HG02763 (cell line): ENCODE measurements around the gene PABPC3.

Source experiments
- ATAC-seq: cut with Tn5 transposase; IDR thresholded peaks from one replicate; pipeline ENCODE4 v1.9.1; 2021; ENCODE audit warnings: mild to moderate bottlenecking, moderate library complexity; ENCODE audit not compliant: unreplicated experiment

PABPC3 gene

GRCh38 chr13:25110956-25111584, 15.1 kb downstream of the PABPC3 start:
- no peak for ATAC-seq

- ATAC-seq = no peak
These were observed 15.6 kb downstream of the PABPC3 start for GRCh38 chr13:25111585-25111956.

DNA sequence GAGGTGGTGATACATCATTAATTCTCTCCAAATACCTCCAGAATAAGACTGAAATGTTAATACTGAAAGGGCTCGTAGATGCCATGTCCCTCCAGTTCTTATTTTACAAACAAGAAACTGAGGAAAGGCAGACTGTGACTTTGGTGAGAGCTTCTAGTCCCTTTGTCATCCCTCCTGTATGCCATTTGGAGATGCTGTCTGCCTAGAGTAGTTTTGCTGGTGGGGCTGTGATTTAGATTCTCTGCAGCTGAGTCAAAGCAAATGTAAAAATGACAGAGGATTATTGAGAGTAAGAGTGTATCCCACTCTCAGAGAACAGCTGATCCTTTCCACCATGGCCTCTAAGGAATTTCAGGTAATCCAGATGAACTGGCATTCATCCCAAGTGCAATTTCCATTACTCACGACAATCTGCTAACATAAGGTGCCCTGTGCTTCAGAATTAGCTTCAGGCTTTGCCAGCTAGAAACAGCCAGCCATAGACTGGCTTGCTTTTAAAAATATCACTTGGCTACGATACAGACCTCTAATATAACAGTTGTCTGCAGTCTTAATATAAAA, 16.8 kb downstream of the PABPC3 start:
- ATAC-seq = no peak

DNA sequence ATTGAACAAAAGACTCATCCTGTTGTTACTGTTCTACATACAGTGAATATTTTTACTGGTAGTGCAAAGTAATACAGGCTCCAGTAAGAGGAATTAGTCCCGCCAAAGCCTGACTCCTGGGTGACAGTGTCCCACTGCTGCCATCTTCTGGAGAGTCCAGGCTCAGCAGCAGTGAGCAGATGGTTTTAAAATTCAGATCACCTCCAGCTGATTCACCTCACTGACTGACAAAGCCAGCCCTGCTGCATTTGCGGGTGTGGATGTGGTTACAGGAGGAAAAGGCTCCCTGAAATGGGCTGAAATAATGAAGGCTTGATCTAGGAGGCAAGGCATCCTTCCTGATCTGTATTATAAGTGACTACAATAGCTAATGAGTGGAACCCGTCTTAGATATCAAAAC, 18.3 kb downstream of the PABPC3 start:
- peak; percentile 61 for ATAC-seq

GRCh38 chr13:25116044-25116443, 20.1 kb downstream of the PABPC3 start:
- ATAC-seq = no peak

DNA sequence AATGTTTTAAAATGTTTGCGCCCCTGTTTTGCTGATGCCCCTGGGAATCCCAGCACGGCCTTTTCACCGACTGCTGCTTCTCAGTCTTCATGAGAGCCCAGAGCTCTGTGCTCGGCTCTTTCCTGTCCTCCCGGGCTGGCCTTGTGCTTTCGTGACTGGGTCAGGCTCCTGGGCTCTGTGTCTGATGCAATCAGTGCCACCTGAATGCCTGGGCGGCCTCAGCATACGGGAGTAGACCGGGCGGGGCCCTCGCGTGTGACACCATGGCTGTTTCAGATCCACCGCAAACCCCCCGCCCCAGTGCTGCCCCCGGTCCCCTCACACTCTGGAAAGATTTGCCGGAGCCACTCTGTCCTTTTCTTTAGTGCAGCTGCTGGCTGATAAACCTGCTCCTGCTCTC, 21.4 kb downstream of the PABPC3 start:
- no peak for ATAC-seq

GRCh38 chr13:25118378-25118905, 22.5 kb downstream of the PABPC3 start:
- no peak for ATAC-seq

DNA sequence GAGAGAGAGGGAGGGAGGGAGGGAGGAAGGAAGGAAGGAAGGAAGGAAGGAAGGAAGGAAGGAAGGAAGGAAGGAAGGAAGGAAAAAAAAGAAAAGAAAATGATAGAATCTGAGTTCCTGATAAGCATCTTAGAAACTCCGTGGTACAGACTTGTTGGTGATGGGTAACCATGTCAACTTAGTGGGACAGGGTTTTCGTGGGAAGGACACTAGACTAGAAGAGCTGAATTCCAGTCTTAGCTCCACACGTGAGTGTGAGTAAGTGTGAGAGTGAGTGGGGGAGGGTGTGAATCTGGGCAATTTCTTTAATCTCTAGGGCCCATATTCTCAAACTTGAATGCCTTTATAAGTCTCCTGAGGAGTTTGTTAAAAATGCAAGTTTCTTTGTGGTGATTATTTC, 35.0 kb downstream of the PABPC3 start:
- no peak for ATAC-seq

GRCh38 chr13:25131881-25132420, 36.0 kb downstream of the PABPC3 start:
- no peak for ATAC-seq

GRCh38 chr13:25132751-25133390, 36.9 kb downstream of the PABPC3 start:
- ATAC-seq = no peak

- ATAC-seq = no peak
These were observed 40.0 kb downstream of the PABPC3 start for GRCh38 chr13:25135896-25136295.

GRCh38 chr13:25136880-25137787, 41.2 kb downstream of the PABPC3 start:
- ATAC-seq = no peak

GRCh38 chr13:25137788-25138115, 41.8 kb downstream of the PABPC3 start:
- no peak for ATAC-seq

GRCh38 chr13:25141042-25141441, 45.1 kb downstream of the PABPC3 start:
- no peak for ATAC-seq

- no peak for ATAC-seq
These were observed 47.8 kb downstream of the PABPC3 start for GRCh38 chr13:25143706-25144105.

GRCh38 chr13:25147638-25148401, 51.9 kb downstream of the PABPC3 start:
- ATAC-seq = no peak

GRCh38 chr13:25148402-25148771, 52.5 kb downstream of the PABPC3 start:
- no peak for ATAC-seq
